HG03139 (cell line): ENCODE results near the gene ATOX1.
"Not testable (repeated sequence)": the region's sequence is repeated elsewhere in the genome, so short reads cannot be mapped to it uniquely, and the experiment has no call there.

Experiments
- ATAC-seq: cut with Tn5 transposase; IDR thresholded peaks from one replicate; pipeline ENCODE4 v1.9.1; 2021; ENCODE audit not compliant: unreplicated experiment

The ATOX1 gene, protein sequence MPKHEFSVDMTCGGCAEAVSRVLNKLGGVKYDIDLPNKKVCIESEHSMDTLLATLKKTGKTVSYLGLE

DNA sequence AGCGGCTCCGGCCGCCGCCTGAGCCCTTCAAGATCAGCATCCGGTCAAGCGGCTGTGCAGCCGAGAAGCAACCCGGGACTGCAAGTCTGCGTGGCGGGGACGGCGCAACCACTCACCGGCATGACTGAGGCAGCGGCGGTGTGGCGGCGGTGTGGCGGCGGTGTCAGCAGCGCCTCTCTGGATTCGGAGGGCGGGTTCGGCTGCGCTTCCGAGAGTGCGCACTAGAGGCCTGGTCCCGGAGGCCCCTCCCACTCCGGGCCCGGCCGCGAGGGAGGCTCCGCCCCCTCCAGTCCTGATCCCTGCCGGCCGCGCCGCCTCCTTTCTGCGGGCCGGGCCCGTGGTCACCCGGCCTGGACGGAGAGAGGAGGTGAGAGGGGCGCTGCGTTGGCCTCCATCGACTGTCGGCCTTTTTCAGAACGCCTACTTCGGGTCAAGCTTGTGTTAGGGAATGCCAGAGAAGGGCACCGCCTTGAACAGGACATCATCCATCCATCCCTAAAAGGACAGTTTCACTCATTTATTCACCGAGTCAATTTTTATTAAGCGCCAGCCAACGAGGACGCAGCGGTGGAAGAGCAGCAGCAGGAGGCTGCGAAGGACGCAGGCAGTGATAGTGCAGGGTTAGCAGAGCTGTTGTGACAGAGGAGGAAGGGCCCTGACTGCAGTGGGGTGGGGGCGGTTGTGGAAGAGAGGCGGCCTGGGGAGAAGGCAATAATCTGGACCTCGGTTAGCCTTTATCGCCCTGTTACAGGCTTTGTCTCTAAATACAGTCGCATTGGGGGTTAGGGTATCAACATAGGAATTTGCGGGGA is at the start of gene ATOX1:
Gene ATOX1, minus strand, starts transcription at position 202 of the 812 bp plus-strand sequence. Its CDS starts 80 bp downstream, at position 122.
- peak; percentile 99 for ATAC-seq

DNA sequence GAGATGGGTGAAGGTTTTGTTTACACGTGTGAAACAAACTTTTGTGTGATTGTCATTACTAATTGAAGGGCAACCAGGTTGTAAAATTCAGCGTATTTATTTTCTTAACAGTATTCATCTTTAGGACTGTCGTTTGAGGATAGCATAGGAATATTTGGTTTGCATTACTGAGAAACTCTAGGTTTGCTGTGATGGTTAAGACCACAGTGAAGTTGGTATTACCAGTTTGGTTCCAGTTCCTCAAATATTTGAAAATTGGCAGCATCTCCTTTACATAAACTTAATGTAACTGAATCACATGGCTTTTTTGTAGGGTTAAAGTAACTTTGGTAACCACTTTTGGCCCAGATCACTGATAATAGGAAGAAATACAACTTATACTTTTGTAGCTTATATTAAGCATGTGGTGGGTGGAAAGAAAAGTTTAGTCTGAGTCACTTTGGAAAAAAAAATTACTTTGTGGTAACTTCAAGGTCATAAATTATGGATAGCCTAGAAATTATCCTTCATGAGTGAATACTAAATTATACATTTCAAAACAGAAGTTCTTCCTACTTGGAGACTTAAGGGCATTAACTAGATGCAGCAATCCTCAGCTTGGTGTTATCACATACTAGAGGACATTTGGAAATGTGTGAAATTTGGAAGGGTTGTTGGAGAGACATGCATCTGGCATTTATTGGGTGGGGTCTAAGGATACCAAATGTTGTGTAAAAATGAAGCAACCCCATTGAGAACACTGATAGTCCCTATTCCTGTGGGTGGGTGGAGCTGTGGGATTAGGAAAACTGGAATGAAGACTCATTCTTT is 47.2 kb upstream of the ATOX1 start:
- no peak for ATAC-seq

DNA sequence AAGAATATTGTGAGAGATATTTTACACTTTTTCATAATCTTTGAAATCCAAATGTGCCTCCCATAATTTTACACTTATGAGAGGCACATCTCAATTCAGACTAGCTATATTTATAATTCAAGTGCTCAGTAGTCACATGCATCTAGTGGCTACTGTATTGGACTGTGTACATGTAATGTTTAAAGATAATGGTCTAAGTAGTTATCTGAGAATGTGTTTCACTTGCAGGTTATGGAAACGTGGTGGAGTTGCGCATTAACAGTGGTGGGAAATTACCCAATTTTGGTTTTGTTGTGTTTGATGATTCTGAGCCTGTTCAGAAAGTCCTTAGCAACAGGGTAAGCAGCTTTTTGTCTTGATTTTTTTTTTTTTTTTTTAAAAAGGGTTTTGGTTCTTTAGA is 42.1 kb upstream of the ATOX1 start:
- ATAC-seq = no peak

DNA sequence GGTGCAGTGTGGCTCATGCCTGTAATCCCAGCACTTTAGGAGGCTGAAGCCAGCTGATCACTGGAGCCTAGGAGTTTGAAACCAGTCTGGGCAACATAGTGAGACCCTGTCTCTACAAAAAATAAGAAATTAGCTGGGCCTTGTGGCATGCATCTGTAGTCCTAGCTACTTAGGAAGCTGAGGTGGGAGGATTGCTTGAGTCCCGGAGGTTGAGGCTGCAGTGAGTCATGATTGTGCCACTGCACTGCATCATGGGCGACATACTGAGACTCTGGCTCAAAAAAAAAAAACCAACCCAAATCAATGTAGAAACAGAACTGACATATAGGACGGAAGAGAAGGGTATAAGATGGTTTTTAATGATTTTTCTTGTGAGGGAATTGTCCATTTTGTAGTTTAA is 41.0 kb upstream of the ATOX1 start:
- no peak for ATAC-seq

DNA sequence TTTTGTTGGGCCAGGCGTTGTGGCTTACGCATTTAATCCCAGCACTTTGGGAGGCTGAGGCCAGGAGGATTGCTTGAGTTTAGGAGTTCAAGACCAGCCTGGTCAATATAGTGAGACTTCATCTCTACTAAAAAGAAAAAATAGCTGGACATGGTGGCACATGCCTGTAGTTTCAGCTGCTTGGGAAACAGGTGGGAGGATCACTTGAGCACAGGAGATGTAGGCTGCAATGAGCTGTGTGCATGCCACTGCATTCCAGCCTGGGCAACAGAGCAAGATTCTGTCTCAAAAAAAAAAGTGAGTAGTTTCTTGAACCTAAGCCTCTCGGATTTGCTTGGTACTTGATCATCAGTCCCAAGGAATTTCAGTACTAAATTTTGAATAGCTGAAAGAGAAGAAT is 40.2 kb upstream of the ATOX1 start:
- no peak for ATAC-seq

DNA sequence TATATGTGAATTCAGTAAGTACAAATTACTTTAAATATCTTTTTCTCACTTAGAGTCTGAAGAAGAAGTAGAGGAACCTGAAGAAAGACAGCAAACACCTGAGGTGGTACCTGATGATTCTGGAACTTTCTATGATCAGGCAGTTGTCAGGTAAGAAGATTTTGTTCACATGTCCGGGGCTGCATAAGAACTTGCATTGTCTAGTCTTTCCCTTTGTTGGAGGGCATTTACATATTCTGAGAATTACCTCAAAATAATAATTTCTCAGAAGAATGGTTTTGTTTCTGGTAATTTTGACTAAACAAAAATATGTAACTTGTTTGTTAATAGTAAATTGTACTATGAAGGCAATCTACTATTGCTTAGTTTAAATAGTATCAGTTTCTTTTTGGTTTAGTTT is 37.0 kb upstream of the ATOX1 start:
- ATAC-seq = no peak

DNA sequence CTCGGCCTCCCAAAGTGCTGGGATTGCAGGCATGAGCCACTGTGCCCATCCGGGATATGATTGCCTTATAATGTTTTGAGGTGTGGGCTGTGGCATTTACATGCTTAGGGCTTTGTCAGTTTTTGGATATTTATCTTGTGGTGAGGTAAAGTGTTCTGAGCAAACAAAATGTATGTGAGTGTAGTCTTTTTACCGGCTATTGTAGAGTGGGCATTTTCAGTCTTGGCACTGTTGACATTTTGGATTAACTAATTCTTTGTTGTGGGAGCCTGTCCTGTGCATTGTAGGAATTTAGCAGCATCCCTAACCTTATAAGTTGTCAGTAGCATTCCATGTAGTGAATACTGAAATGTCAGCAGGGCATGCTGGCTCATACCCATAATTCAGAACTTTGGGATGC is 34.9 kb upstream of the ATOX1 start:
- no peak for ATAC-seq

DNA sequence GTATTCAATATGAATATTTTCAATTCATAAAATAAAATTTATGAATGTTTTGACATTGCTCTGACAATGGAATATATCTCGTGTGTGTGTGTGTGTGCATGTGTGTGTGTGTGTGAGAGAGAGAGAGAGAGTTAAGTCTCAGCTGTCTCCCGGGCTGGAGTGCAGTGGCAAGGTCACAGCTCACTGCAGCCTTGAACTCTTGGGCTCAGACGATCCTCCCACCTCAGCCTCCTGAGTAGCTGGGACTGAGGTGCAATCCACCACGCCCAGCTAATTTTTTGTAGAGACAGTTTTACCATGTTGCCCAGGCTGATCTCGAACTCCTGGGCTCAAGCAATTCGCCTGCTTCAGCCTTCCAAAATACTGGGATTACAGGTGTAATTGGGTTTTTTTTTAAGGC is 29.4 kb upstream of the ATOX1 start:
- ATAC-seq = no peak

DNA sequence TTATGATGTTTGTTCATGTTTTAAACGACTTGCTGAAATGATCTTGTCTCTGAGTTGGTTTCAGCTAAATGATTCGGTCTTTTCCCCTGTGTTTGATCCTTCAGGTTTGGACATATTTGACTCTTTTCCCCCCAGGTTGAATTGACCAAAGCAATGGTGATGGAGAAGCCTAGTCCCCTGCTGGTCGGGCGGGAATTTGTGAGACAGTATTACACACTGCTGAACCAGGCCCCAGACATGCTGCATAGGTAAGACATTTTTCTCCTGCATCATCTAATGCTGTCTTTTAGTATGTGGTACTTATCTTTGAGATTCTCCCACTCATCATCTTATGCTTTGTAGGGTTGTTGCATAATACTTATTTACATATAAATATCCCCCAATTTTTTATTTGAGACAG is 28.0 kb upstream of the ATOX1 start:
- no peak for ATAC-seq

DNA sequence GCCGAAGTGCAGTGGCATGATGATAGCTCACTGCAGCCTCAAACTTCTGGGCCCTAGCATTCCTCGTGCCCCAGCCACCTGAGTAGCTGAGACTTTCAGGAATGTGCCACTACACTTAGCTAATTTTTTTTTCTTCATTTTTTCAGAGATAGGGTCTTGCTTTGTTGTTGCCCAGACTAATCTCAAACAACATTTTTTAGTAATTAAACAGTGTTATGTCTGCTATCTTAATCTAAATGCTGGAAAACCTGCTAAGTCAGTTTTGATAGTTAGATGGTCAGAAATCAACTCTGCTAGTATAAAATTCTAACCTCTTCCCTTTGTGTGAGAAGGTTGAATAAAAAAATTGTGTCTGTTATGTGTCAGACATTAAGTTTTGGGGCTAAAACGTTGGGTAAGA is 25.7 kb upstream of the ATOX1 start:
- no peak for ATAC-seq

DNA sequence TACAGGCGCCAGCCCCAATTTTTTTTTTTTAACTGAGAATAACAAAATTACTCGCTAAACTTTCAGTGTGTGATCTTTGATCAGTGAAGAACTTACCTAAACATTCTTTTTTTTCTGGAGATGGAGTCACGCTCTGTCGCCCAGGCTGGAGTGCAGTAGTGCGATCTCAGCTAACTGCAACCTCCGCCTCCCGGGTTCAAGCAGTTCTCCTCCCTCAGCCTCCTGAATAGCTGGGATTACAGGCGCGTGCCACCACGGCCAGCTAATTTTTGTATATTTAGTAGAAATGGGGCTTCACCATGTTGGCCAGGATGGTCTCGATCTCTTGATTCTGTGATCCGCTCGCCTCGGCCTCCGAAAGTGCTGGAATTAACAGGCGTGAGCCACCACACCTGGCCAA is 25.2 kb upstream of the ATOX1 start:
- ATAC-seq = not testable (repeated sequence)

DNA sequence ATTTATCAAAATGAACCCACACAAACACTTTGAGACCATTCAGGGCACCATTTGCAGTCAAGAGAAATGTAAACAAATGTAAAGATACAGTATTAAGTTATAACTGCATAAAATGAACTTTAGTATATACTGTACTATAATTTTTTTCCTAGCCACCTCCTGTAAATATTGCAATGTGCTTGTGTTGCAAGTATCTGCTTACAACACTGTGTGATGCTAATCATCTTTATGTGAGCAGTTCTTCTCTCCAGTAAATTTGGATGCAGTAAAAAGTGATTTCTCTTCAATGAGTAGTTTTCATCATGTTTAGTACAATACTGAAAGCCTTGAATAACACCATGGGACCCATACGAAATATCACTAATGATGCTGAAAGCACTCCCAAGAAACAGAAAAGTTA is 22.8 kb upstream of the ATOX1 start:
- no peak for ATAC-seq

DNA sequence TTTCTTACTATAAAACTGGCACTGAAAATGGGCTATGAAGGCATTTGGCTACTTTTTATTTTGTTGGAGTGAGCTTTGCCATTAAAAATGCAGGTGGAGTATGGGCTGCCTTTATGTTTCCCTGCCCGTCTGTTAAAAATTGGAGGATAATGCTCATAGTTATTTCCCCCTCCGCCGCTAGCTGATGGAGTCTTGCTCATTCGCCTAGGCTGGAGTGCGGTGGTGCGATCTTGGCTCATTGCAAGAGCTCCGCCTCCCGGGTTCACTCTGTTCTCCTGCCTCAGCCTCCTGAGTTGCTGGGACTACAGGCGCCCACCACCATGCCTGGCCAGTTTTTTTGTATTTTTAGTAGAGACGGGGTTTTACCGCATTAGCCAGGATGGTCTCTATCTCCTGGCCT is 21.9 kb upstream of the ATOX1 start:
- ATAC-seq = no peak

DNA sequence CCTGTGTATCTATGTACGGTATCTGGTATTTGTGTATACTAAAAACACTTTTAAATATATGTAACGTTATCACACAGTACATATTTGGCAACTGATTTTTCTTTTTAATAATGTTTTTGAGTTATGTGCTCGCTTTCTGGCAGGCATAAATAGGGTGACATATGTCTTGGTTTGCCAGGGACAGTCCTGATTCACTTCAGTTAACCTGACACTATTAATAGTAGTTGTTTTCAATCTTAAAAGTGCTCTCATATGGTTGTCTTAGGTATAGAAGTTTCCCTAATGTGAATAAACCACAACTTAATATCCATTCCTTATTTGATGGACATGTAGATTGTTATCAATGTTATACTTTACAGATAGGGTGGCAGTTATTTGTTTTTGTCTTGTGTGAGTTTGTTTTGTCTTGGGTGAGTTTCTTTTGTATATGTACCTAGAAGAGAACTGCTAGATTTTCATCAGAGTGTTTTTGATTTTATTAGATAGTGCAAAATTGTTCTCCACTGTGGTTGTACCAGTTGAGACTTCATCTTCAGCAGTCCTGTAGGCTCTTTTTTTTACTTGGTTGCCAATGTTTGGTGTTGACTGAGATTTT is 21.2 kb upstream of the ATOX1 start:
- ATAC-seq = no peak

DNA sequence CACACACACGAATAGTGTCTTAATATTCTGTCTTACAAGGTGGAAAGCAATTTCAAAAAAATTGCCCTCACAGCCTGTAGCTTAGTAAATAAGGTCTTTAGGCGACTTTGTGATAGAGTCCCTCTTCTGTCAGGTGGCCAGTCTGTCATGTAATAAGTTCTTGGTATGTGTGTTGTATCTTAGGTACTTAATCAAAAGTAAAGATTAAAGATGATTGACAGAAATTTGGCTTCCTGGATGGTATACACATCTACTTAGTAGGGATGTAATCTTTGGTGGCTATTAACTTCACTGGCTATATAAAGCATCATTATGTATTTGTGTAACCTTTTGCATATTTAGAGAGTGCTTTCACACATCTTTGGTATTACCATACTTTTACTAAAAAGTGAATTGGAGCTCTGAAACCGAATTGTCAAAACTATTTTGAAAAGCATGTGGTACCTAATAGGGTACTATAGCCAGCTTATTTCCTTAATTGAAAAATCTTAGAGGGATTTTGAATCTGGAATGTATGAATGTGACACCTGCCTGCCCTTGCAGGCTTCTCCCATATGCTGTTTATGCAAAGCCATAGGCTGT is 16.7 kb upstream of the ATOX1 start:
- ATAC-seq = no peak

DNA sequence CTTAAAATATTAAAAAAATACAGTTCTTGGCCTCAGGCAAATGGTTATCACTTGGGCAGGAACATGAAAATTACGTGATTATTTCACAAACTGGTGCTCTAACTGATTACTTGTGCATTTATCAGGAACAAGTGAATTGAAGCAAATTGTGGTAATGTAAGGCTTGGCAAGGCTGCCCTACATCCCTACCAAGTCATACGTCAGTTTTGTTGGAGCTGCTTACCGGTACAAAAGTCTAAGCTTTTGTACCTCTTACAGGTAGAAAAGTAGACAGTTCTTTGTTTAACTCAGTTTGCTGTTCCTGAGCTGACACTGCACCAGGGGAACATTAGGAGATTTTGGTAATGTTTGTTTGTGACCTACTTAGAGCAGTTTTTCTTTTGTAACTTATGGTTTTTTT is 15.5 kb upstream of the ATOX1 start:
- ATAC-seq = no peak

DNA sequence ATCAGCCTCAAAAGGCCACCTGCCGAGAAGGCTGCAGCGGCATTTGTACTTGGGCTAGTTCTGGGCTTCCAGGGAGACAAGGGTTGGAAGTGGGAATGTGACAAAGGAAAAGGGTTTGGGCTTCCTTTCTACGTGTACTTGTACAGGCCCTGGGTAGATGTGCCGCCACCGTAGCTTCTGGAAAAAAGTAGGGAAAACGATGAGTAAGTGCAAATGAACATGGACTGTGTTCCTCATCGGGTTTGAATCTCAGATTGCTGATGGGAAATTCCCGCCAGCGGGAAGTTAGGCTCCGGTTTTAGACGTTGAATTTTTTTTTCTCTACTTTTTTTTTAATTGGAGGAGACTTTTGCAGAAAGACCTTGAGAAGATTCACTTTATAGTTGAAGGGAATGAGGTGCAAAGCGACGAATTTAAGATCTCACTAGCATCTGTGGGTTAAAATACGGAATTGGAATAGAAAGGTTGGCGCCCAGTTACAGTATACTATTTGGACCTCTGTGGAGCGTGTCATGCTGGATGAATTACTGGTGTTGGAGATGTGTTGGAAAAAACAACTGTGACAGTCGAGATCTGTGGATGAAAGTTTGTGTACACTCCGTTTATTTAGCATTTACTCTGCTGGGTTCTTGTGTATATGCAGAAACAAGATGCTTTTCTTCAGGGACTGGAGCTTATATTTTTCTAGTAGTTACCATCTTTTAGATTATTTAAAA is 14.6 kb upstream of the ATOX1 start:
- ATAC-seq = no peak

DNA sequence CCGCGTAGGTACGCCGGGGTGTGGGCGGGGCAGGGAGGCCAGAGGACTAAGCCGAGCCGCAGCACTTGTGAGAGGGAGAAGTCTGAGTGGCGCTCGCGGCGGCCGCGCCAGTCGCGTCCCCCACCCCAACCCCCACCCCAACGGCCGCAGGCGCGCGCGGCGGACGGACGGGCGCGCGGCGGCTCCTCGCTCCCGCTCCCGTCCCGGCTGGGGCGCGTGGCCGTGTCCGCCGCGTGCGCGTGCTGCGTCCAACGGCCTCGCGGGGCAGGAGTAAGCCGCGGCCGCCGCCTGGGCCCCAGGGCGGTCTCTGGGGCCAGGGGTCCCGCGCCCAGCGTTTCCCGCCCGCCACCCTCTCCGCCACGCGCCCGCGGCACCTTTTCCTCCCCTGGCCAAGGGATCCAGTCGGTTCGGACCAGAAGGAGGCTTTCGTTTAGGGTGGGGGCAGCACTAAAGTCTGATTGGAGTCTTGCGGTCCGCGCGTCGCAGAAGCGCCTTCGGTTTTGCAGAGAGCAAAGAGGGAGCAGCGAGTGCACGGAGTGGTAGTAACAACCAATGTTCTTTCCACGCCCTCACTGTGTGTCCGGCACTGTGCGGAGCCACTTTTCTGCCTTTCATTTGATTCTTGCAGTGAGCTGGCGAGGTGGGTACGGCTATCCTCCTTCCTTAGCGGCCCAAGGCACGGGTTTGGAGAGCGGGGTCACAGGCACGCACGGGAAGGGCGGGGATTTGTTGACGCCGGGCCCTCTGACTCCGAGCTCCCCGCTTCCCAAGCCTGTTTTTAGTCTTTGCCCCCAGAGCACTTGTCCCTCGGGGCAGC is 13.8 kb upstream of the ATOX1 start:
- ATAC-seq = peak; percentile 4

DNA sequence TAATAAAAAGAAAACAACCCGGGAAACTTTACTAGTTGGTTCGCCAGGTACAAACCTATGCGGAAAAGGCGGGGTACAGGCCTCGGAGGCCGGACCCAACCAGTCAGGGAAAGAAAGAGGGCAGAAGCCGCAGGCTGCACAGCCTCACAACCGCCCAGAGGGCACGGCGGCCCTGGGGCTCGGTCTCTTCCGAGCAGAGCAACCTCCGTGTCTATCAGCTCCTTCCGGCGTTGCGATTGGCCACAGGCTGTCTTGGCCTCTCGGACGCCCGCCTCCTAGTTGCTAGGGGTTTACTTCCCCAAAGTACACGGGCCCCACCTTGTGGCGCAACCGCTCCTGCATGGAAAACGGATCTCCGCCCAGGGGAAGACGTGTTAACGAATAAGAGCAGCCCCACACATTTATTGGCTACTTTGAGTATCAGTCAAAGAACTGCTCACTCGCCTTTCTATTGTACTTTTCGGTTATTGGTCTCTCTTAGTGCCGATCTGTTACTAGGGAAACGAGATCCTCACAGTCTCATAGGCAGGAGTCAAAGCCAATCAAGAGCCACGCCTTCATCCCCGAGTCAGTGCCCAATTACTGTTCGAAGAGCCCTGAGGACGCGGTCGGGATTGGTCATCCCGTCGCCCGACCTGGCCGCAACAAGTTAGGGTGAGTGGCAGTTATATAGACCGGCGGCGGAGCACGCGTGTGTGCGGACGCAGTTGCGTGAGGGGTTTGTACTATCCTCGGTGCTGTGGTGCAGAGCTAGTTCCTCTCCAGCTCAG is 13.0 kb upstream of the ATOX1 start, which contains the start of gene G3BP1:
Gene G3BP1, plus strand, starts transcription at position 696 of the 770 bp plus-strand sequence. CDS start 14,667 bp downstream, outside the sequence.
- peak; percentile 79 for ATAC-seq
